Measurements from ENCODE around the gene C2orf81.

- TF ChIP-seq EZH2 (IDR thresholded peaks at IDR 0.05; ENCODE audit: borderline replicate concordance, insufficient read depth, low read length, poor library complexity, severe bottlenecking): no peak
- no peak for TF ChIP-seq CTCF (IDR thresholded peaks at IDR 0.05; ENCODE audit: poor library complexity, severe bottlenecking)
- TF ChIP-seq MXI1 (conservative IDR thresholded peaks at IDR 0.05; ENCODE audit: poor library complexity, severe bottlenecking): no peak
Measured at GRCh38 chr2:74420006-74420405, 1.4 kb downstream of the C2orf81 start.

Measured in neural cell (in vitro differentiated cells).